Skin of body (tissue), 2 donors: ENCODE data around the gene FBXO10. TPM values are rescaled to one million over a fixed set of nuclear protein-coding genes. Genes with fewer than 3 reads are reported as not detected.

ENCODE experiments used
- DNase-seq: peaks from one replicate; lab custom pipeline; 2025; lab: John Stamatoyannopoulos, UW
- total RNA-seq: library from RNA; depleted of rRNA; stranded (reverse); fragments of >200 nt; gene quantifications from one replicate; pipeline ENCODE4 v1.2.3, GENCODE V29; 2014

Gene FBXO10
- total RNA-seq, 1 donor from 2014 or later: 6.3 TPM

DNA sequence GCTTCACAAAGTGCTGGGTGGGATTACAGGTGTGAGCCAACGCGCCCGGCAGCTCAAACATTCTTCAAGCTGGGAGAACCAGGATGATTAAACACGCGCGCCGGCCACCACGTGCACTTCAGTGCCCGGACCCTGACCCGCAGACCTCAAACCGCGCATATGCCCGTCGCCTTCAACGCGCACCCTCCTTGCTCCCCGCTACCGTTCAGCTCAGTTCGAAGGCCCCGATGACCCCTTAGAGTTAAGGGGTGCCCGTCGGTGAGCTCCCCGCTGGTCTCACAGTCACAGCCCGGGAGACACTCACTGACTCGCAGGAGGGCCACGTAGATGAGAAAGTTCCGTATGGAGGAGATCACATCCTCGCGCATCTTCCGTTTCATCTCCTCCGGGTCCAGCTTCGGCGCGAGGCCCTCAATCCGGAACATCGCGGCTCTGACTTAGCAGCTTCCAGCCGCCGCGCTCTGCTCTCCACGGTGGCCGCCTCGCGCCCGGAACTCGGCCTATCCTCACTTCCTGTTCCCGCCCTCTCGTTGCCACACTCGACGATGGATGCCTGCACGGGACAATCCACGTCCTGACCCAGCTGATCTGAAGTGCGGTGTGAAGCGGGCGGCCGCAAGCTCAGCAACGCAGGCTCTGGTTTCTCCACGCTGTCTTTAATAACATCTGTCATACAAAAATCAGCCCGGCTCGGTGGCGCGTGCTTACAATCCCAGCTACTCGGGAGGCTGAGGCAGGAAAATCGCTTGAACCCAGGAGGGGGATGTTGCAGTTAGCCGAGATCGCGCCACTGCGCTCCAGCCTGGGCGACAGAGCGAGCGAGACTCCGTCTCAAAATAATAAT, 16.1 kb upstream of the FBXO10 start, which contains the start of gene TOMM5:
Gene TOMM5, minus strand, starts transcription at position 490 of the 844 bp plus-strand sequence. Its CDS starts 65 bp downstream, at position 425.
- DNase-seq: peak; percentile 92

DNA sequence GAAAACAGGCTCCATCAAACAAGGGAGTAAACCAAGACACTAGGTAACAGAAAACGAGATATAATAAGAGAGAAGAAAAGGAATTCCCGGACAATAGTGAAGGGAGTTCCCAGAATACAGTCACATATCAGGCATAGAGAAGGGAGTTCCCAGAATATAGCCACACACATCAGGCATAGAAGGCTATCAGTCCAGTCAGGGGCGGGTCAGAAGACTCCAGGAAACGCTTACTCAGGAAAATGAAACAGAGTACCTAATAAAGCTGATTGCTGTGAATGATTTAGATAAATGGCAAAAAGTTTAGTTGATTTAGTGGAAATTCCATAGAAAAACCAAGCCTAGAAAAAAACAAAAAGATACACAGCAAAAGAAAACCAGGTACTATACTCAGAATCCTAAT, 11.3 kb upstream of the FBXO10 start:
- DNase-seq: no peak

- no peak for DNase-seq
Observed at GRCh38 chr9:37583522-37584121, 7.4 kb upstream of the FBXO10 start.

DNA sequence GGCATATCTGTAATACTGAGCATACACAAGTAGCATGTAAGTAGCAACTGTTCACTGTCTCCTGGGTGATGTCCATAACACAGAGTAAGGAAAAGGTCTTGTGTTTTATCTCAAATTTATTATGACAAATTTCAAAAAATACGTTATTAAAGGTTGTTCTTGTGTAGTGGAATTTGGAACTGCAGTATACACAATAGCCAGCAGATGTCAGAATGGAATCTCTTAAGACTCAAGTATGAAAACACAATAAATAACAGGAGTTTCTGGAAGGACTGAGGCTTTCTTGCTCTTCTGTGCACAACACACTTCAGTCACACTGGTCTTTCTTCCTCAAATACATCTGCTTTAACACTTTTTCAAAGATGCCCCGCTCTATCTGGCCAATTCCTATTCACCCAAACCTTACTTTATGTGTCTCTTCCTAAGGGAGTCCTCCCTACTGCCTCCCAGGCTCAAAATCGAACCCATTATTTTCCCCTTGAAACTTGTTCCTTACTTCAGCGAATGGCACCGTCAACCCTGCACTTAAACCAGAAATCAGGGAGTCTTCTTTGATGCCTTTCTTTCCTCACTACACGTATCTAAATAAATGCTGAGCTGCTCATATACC, 6.5 kb upstream of the FBXO10 start:
- peak; percentile 63 for DNase-seq

- no peak for DNase-seq
Observed at GRCh38 chr9:37575511-37575914, 667 bp downstream of the FBXO10 start.

- DNase-seq: no peak
Observed at GRCh38 chr9:37575001-37575400, 1.2 kb downstream of the FBXO10 start.

DNA sequence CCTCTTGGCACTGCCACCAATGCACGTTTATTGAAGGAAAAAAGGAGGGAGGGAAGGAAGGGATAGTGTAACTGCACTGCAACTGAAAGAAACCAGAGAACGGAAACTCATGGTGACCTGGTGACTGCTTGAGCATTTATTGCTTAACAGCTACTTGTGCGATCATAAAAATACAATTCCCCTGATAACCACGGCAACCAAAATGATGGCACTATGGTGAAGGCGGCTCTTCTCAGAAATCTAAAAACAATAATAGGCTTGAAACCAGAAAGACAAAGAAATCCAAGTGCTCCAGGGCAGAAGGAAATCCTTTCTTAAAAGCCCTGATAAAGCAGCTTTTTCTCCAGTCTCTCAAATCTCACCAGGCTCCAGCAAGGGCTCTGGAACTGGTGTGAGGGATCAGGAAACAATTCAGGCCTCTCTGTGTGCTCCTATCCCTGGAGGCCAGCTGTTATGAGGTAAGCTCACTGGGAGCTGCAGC, 1.9 kb downstream of the FBXO10 start:
- no peak for DNase-seq

DNA sequence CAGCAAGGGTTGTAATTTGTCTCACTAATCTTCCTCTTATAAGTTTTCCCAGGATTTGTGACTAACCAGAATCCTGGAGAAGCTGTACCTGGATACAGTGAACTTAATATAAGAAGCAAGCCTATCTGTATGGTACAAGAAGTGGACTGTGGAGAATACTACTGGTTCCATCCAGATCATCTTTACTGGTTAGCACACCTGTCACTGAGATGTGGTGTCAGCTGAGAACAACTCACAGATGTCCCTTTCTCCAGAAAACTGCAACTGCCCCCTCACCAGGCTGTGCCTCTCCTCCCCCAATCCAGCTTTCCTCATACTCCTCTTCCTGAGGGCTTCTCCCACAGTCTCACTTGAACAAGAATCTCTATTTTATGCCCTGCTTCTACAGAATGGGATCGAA, 4.9 kb downstream of the FBXO10 start:
- no peak for DNase-seq

- peak; percentile 25 for DNase-seq
Observed at GRCh38 chr9:37566716-37567115, 9.5 kb downstream of the FBXO10 start.

- DNase-seq: no peak
Observed at GRCh38 chr9:37565661-37566618, 10.2 kb downstream of the FBXO10 start.

- no peak for DNase-seq
Observed at GRCh38 chr9:37564916-37565315, 11.3 kb downstream of the FBXO10 start.

- DNase-seq: no peak
Observed at GRCh38 chr9:37563806-37564513, 12.2 kb downstream of the FBXO10 start.

- DNase-seq: no peak
Observed at GRCh38 chr9:37562826-37563225, 13.4 kb downstream of the FBXO10 start.

- no peak for DNase-seq
Observed at GRCh38 chr9:37561682-37562081, 14.5 kb downstream of the FBXO10 start.

- DNase-seq: no peak
Observed at GRCh38 chr9:37559855-37560592, 16.2 kb downstream of the FBXO10 start.

GRCh38 chr9:37559125-37559524, 17.1 kb downstream of the FBXO10 start:
- no peak for DNase-seq

GRCh38 chr9:37555786-37556185, 20.4 kb downstream of the FBXO10 start:
- no peak for DNase-seq

GRCh38 chr9:37554318-37554717, 21.9 kb downstream of the FBXO10 start:
- no peak for DNase-seq

DNA sequence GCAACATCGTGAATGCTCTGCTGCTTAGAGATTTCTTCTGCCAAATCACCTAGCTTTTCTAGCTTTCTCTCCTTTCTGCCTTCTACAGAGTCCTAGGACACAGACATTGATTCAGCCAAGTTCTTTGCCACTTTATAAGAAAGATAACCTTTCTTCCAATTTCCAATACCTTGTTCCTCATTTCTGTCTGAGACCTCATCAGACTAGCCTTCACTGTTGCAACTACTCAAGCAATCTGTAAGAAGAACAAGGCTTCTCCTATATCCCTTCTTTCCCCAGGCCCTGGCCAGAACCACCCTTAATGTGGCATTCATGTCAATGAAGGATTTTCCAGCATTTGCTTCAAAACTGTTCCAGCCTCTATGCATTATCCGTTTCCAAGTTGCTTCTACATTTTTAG, 24.3 kb downstream of the FBXO10 start:
- no peak for DNase-seq

GRCh38 chr9:37551468-37551867, 24.7 kb downstream of the FBXO10 start:
- DNase-seq: no peak
